Measurements from ENCODE around the gene EYA3.

- TF ChIP-seq CTCF (conservative IDR thresholded peaks at IDR 0.05; ENCODE audit: low read depth, low read length) (no peak), EZH2 (IDR thresholded peaks at IDR 0.05; ENCODE audit: low read length, unreplicated experiment) (no peak)
Observed at GRCh38 chr1:28074892-28075511, 13.4 kb downstream of the EYA3 start.

Measured in PC-3 (cell line).